SU-DHL-6 (cell line): ENCODE measurements around the gene ATG14.

ENCODE experiments used
- H2AFZ ChIP-seq: fragments of 200-600 bp; sonication (generic); 2 replicates; pipeline ENCODE4 v1.6.1; 2014; ENCODE audit warnings: low read depth, mild to moderate bottlenecking, moderate library complexity, mixed read lengths, antibody characterized with exemption, low read length; ENCODE audit not compliant: severe bottlenecking
- H3F3A ChIP-seq: fragments of 200-600 bp; shearing (Covaris generic); 2 replicates; pipeline ENCODE4 v1.6.0; 2016; ENCODE audit warnings: antibody characterized with exemption, mild to moderate bottlenecking; ENCODE audit not compliant: insufficient read depth
- H3K27ac ChIP-seq: fragments of 200-600 bp; sonication (generic); 2 replicates; pipeline ENCODE4 v1.5.1; 2016; ENCODE audit warnings: low read depth, mild to moderate bottlenecking, low read length, moderate library complexity, mixed read lengths
- H3K27me3 ChIP-seq: fragments of 200-600 bp; sonication (generic), shearing (Covaris generic); 2 replicates; pipeline ENCODE4 v1.6.0; 2014; ENCODE audit warnings: mild to moderate bottlenecking, low read length
- H3K36me3 ChIP-seq: fragments of 200-600 bp; sonication (generic); 2 replicates; pipeline ENCODE4 v1.6.1; 2014; ENCODE audit warnings: mild to moderate bottlenecking, low read length, mixed read lengths
- H3K4me2 ChIP-seq: fragments of 300-600, 200-600 bp; shearing (Covaris generic), sonication (generic); 2 replicates; pipeline ENCODE4 v1.6.0; 2014; ENCODE audit warnings: low read length, low read depth, mild to moderate bottlenecking; ENCODE audit not compliant: poor library complexity, severe bottlenecking
- H3K4me3 ChIP-seq: fragments of 200-600 bp; sonication (generic); 2 replicates; pipeline ENCODE4 v1.5.1; 2014; ENCODE audit warnings: antibody characterized with exemption, low read length, mild to moderate bottlenecking, mixed read lengths; ENCODE audit not compliant: insufficient read depth, poor library complexity, severe bottlenecking
- H3K79me2 ChIP-seq: fragments of 200-600 bp; sonication (generic); 2 replicates; pipeline ENCODE4 v1.6.1; 2014; ENCODE audit warnings: mild to moderate bottlenecking, low read length, moderate library complexity; ENCODE audit not compliant: insufficient read depth
- H3K9ac ChIP-seq: fragments of 200-600 bp; sonication (generic); 2 replicates; pipeline ENCODE4 v1.7.0; 2014; ENCODE audit warnings: mild to moderate bottlenecking, low read length
- H3K9me2 ChIP-seq: fragments of 200-600 bp; sonication (generic); replicated peaks from 2 replicates; pipeline ENCODE4 v1.6.1; 2014; ENCODE audit warnings: low read length; ENCODE audit not compliant: insufficient read depth
- H3K9me3 ChIP-seq: fragments of 200-600 bp; sonication (generic); 2 replicates; pipeline ENCODE4 v1.6.1; 2014; ENCODE audit warnings: low read length, mixed read lengths; ENCODE audit not compliant: insufficient read depth
- H4K20me1 ChIP-seq: fragments of 200-600 bp; sonication (generic); 2 replicates; pipeline ENCODE4 v1.6.1; 2014; ENCODE audit warnings: low read depth, mild to moderate bottlenecking, antibody characterized with exemption, low read length, moderate library complexity, mixed read lengths
- CTCF ChIP-seq: fragments of 200-600 bp; sonication (generic); IDR thresholded peaks from one replicate; pipeline ENCODE4 v1.5.1; 2017; ENCODE audit warnings: antibody characterized with exemption, mild to moderate bottlenecking, low read length, moderate library complexity; ENCODE audit not compliant: insufficient read depth, poor library complexity, severe bottlenecking
- EZH2phosphoT487 ChIP-seq: fragments of 200-600 bp; sonication (generic), shearing (Covaris generic); conservative IDR thresholded peaks from 2 replicates; pipeline ENCODE4 v1.6.1; 2018; ENCODE audit warnings: mild to moderate bottlenecking, antibody characterized with exemption, low read length, moderate library complexity, mixed read lengths

The ATG14 gene

GRCh38 chr14:55441286-55441685 lies 29.7 kb upstream of the ATG14 start:
- Histone ChIP-seq H3F3A (no peaks in the 10 kb centered on the region), H3K27me3 (no peaks in the 10 kb centered on the region), H2AFZ (no peak overlapping the region), H3K36me3 (no peaks in the 10 kb centered on the region), H3K79me2 (no peaks in the 10 kb centered on the region), H3K9me2 (no peaks in the 10 kb centered on the region), H3K9ac (no peak overlapping the region), H3K4me3 (no peak overlapping the region), H3K9me3 (no peaks in the 10 kb centered on the region), H3K4me2 (no peak overlapping the region), H3K27ac (no peak overlapping the region), H4K20me1 (no peaks in the 10 kb centered on the region)
- TF ChIP-seq EZH2phosphoT487 = no peak
- no peak for TF ChIP-seq CTCF

- H3K79me2 ChIP-seq = no peaks in the 10 kb centered on the region
- TF ChIP-seq CTCF = no peak
- no peak for TF ChIP-seq EZH2phosphoT487
- no peaks in the 10 kb centered on the region for H3K9me2 ChIP-seq
- no peaks in the 10 kb centered on the region for H3K27me3 ChIP-seq
- H3F3A ChIP-seq = no peaks in the 10 kb centered on the region
- H3K4me2 ChIP-seq = no peak within 1 kb of the TSS
- no peaks in the 10 kb centered on the region for H3K36me3 ChIP-seq
- no peak within 1 kb of the TSS for H3K4me3 ChIP-seq
- no peak within 1 kb of the TSS for H2AFZ ChIP-seq
- no peaks in the 10 kb centered on the region for H4K20me1 ChIP-seq
- no peak within 1 kb of the TSS for H3K9ac ChIP-seq
- H3K9me3 ChIP-seq = no peaks in the 10 kb centered on the region
- H3K27ac ChIP-seq = no peak within 1 kb of the TSS
Measured at GRCh38 chr14:55440385-55440784, 28.8 kb upstream of the ATG14 start, which contains the start of gene TBPL2. TBPL2 (minus strand) TSS chr14:55440616; CDS start chr14:55440449, 167 bp downstream.

GRCh38 chr14:55438066-55438683 lies 26.5 kb upstream of the ATG14 start:
- Histone ChIP-seq H3K9me2 (no peaks in the 10 kb centered on the region), H3K27me3 (no peaks in the 10 kb centered on the region), H3F3A (no peaks in the 10 kb centered on the region), H3K4me2 (no peak overlapping the region), H3K36me3 (no peaks in the 10 kb centered on the region), H3K9ac (no peak overlapping the region), H3K27ac (no peak overlapping the region), H3K79me2 (no peaks in the 10 kb centered on the region), H3K4me3 (no peak overlapping the region), H4K20me1 (no peaks in the 10 kb centered on the region), H3K9me3 (no peaks in the 10 kb centered on the region), H2AFZ (no peak overlapping the region)
- peak; percentile 17 for TF ChIP-seq CTCF
- TF ChIP-seq EZH2phosphoT487 = no peak
